Caco-2 (cell line): ENCODE results near the gene CCDC32. TPM values are rescaled to one million over a fixed set of nuclear protein-coding genes. Genes with fewer than 3 reads are reported as not detected.

Experiments used
- BruUV-seq: library from RNA; stranded (reverse); fragments of 400-500 nt; replicated peaks from 2 replicates; lab custom pipeline; 2021; lab: Mats Ljungman, UMichigan
- CTCF ChIA-PET: fragments of 300-600 bp; sonication (Branson Sonifier 250); formaldehyde crosslinking; loops from one replicate; lab custom pipeline; 2022; ENCODE audit warnings: antibody characterized with exemption; lab: Charles Lee
- POLR2A ChIA-PET: fragments of 300-600 bp; sonication (Branson Sonifier 250); formaldehyde crosslinking; loops from one replicate; lab custom pipeline; 2022; ENCODE audit warnings: antibody characterized with exemption; lab: Charles Lee
- DNase-seq, 2 experiments: peaks; one replicate each; pipeline versions ENCODE4 v3.0.0 to v3.0.0-alpha.2; 2020 to 2022
- H3K27me3 ChIP-seq: replicated peaks from 2 replicates; pipeline ENCODE4 v1.6.0; 2011; ENCODE audit warnings: low read length; ENCODE audit not compliant: control insufficient read depth, insufficient read depth
- H3K36me3 ChIP-seq: 2 replicates; pipeline ENCODE4 v1.5.1; 2011; ENCODE audit warnings: low read length; ENCODE audit not compliant: control insufficient read depth, insufficient read depth
- H3K4me1 ChIP-seq: fragments of 250-450 bp; sonication (Bioruptor Pico); 2 replicates; pipeline ENCODE4 v1.5.1; 2020; ENCODE audit warnings: mild to moderate bottlenecking
- H3K4me3 ChIP-seq: 2 replicates; pipeline ENCODE4 v1.5.1; 2011; ENCODE audit warnings: low read depth, mild to moderate bottlenecking, control low read depth, low read length
- H3K9me3 ChIP-seq: fragments of 250-450 bp; sonication (Bioruptor Pico); 2 replicates; pipeline ENCODE4 v1.5.1; 2020; ENCODE audit warnings: mild to moderate bottlenecking, moderate library complexity
- H3K27ac Mint-ChIP-seq: one replicate; pipeline ENCODE4 v1.8.0; 2022; ENCODE audit warnings: mixed read lengths; ENCODE audit not compliant: unreplicated experiment
- H3K27me3 Mint-ChIP-seq: one replicate; pipeline ENCODE4 v1.8.0; 2022; ENCODE audit warnings: mixed read lengths; ENCODE audit not compliant: insufficient read depth, unreplicated experiment
- H3K36me3 Mint-ChIP-seq: one replicate; pipeline ENCODE4 v1.8.0; 2022; ENCODE audit warnings: mild to moderate bottlenecking, mixed read lengths; ENCODE audit not compliant: insufficient read depth, unreplicated experiment
- H3K4me1 Mint-ChIP-seq: one replicate; pipeline ENCODE4 v1.8.0; 2022; ENCODE audit warnings: low read depth, mixed read lengths; ENCODE audit not compliant: unreplicated experiment
- H3K4me3 Mint-ChIP-seq: one replicate; pipeline ENCODE4 v1.8.0; 2022; ENCODE audit warnings: mild to moderate bottlenecking, moderate library complexity, mixed read lengths; ENCODE audit not compliant: unreplicated experiment
- H3K9me3 Mint-ChIP-seq: one replicate; pipeline ENCODE4 v1.8.0; 2022; ENCODE audit warnings: mixed read lengths; ENCODE audit not compliant: unreplicated experiment
- CTCF ChIP-seq, 2 experiments: fragments of 200-600 bp in 1 of 2; IDR thresholded peaks; 1 replicate in 1 of 2; 2 replicates in 1 of 2; pipeline versions ENCODE4 v1.5.1 to v1.8.0; 2011 to 2022; ENCODE audit warnings: antibody characterized with exemption in 1 of 2, control low read depth in 1 of 2, inconsistent platforms in 1 of 2, low read depth in 1 of 2, low read length in 1 of 2, mild to moderate bottlenecking in 1 of 2, moderate library complexity in 1 of 2; ENCODE audit not compliant: insufficient read depth in 1 of 2, severe bottlenecking in 1 of 2, unreplicated experiment in 1 of 2
- intact Hi-C: fragments of 100-400 bp; cut with micrococcal nuclease; formaldehyde crosslinking; loops from one replicate; pipeline ENCODE4 v1.10.0; 2022; ENCODE audit not compliant: unreplicated experiment
- total RNA-seq: library from RNA; stranded (reverse); gene quantifications from 2 replicates; pipeline ENCODE4 v1.2.3, GENCODE V29; 2022

Gene CCDC32
- total RNA-seq, 1 experiment from 2014 or later = 11.7 TPM

- no TSS peak for BruUV-seq
- Mint-ChIP-seq H3K9me3 (no peaks in the 10 kb centered on the region), H3K27me3 (no peaks in the 10 kb centered on the region), H3K4me3 (no peak overlapping the region), H3K36me3 (no peaks in the 10 kb centered on the region), H3K27ac (no peak overlapping the region), H3K4me1 (peaks cover 9% of the 10 kb centered on the region)
- no peak for TF ChIP-seq CTCF (IDR thresholded peaks at IDR 0.05; ENCODE audit: insufficient read depth in 1 of 2, low read depth in 1 of 2, low read length in 1 of 2, severe bottlenecking in 1 of 2, unreplicated experiment in 1 of 2)
- no peak for DNase-seq
- Histone ChIP-seq H3K4me1 (no peaks in the 10 kb centered on the region), H3K27me3 (no peaks in the 10 kb centered on the region), H3K4me3 (no peak overlapping the region), H3K9me3 (no peaks in the 10 kb centered on the region), H3K36me3 (no peaks in the 10 kb centered on the region)
- ChIA-PET POLR2A (no interaction called here), CTCF (interaction anchor here (0.5 to 0.6 kb wide), 2 partner anchors 45 to 353 kb away, joined by 3 read pairs; no protein-coding TSS in a partner anchor)
- intact Hi-C loops = no loop called here
Measured at GRCh38 chr15:40538976-40539375, 25.9 kb downstream of the CCDC32 start.

- peaks cover 9% of the 10 kb centered on the region for H3K4me1 Mint-ChIP-seq
- TF ChIP-seq CTCF (IDR thresholded peaks at IDR 0.05; ENCODE audit: insufficient read depth in 1 of 2, low read depth in 1 of 2, low read length in 1 of 2, severe bottlenecking in 1 of 2, unreplicated experiment in 1 of 2) = no peak
- H3K27me3 ChIP-seq = no peaks in the 10 kb centered on the region
- no peaks in the 10 kb centered on the region for H3K27me3 Mint-ChIP-seq
- H3K36me3 Mint-ChIP-seq = no peaks in the 10 kb centered on the region
- H3K36me3 ChIP-seq = no peaks in the 10 kb centered on the region
- H3K4me3 Mint-ChIP-seq = no peak overlapping the region
- no peak overlapping the region for H3K27ac Mint-ChIP-seq
- no peak overlapping the region for H3K4me3 ChIP-seq
- H3K4me1 ChIP-seq = no peaks in the 10 kb centered on the region
- intact Hi-C loops = no loop called here
- BruUV-seq = no TSS peak
- H3K9me3 Mint-ChIP-seq = no peaks in the 10 kb centered on the region
- ChIA-PET CTCF (no interaction called here), POLR2A (no interaction called here)
- no peak for DNase-seq
- H3K9me3 ChIP-seq = no peaks in the 10 kb centered on the region
Measured at GRCh38 chr15:40536501-40536900, 28.3 kb downstream of the CCDC32 start.

- POLR2A ChIA-PET = no interaction called here
- Histone ChIP-seq H3K4me3 (no peak overlapping the region), H3K36me3 (no peaks in the 10 kb centered on the region)
Measured at GRCh38 chr15:40534371-40534770, 30.5 kb downstream of the CCDC32 start.

More at GRCh38 chr15:40534371-40534770, 30.5 kb downstream of the CCDC32 start:
- Mint-ChIP-seq H3K27ac (no peak overlapping the region), H3K9me3 (no peaks in the 10 kb centered on the region), H3K27me3 (no peaks in the 10 kb centered on the region), H3K36me3 (no peaks in the 10 kb centered on the region), H3K4me1 (peaks cover 2% of the 10 kb centered on the region), H3K4me3 (no peak overlapping the region)
- DNase-seq = no peak
- intact Hi-C loops = no loop called here
- no peak for TF ChIP-seq CTCF (IDR thresholded peaks at IDR 0.05; ENCODE audit: insufficient read depth in 1 of 2, low read depth in 1 of 2, low read length in 1 of 2, severe bottlenecking in 1 of 2, unreplicated experiment in 1 of 2)
- CTCF ChIA-PET = no interaction called here
- Histone ChIP-seq H3K9me3 (no peaks in the 10 kb centered on the region), H3K4me1 (no peaks in the 10 kb centered on the region), H3K27me3 (no peaks in the 10 kb centered on the region)
- BruUV-seq = no TSS peak
